H9 (cell line): ENCODE data around the gene TJP2. TPM values are rescaled to one million over a fixed set of nuclear protein-coding genes. Genes with fewer than 3 reads are reported as not detected.

ENCODE experiments used
- DNase-seq: peaks from one replicate; pipeline ENCODE4 v3.0.0-alpha.2; 2017
- H2AFZ ChIP-seq: one replicate; pipeline ENCODE4 v1.6.1; 2013; ENCODE audit warnings: mild to moderate bottlenecking, low read length, control low read depth, moderate library complexity
- H2AK5ac ChIP-seq: 2 replicates; pipeline ENCODE4 v1.6.1; 2013; ENCODE audit warnings: low read length, control low read depth, mixed read lengths; ENCODE audit not compliant: insufficient read length
- H2BK120ac ChIP-seq: one replicate; pipeline ENCODE4 v1.6.1; 2013; ENCODE audit warnings: low read depth, mild to moderate bottlenecking, low read length, control low read depth, inconsistent platforms; ENCODE audit not compliant: poor library complexity, severe bottlenecking
- H2BK12ac ChIP-seq: 2 replicates; pipeline ENCODE4 v1.6.1; 2013; ENCODE audit warnings: low read length, control low read depth, mixed read lengths, low read depth; ENCODE audit not compliant: insufficient read length
- H2BK15ac ChIP-seq: 2 replicates; pipeline ENCODE4 v1.6.1; 2013; ENCODE audit warnings: low read depth, low read length, control low read depth
- H2BK20ac ChIP-seq: one replicate; pipeline ENCODE4 v1.6.1; 2013; ENCODE audit warnings: low read depth, mild to moderate bottlenecking, low read length, control low read depth, inconsistent platforms; ENCODE audit not compliant: poor library complexity, severe bottlenecking
- H2BK5ac ChIP-seq: 2 replicates; pipeline ENCODE4 v1.6.1; 2013; ENCODE audit warnings: low read length, control low read depth, mixed read lengths; ENCODE audit not compliant: insufficient read length
- H3K14ac ChIP-seq: 2 replicates; pipeline ENCODE4 v1.6.1; 2013; ENCODE audit warnings: low read length, control low read depth; ENCODE audit not compliant: insufficient read depth
- H3K18ac ChIP-seq: 2 replicates; pipeline ENCODE4 v1.6.1; 2013; ENCODE audit warnings: low read depth, mild to moderate bottlenecking, mixed read lengths, low read length, control low read depth; ENCODE audit not compliant: insufficient read length
- H3K23ac ChIP-seq: 2 replicates; pipeline ENCODE4 v1.6.1; 2013; ENCODE audit warnings: low read length, control low read depth, mixed read lengths, low read depth; ENCODE audit not compliant: insufficient read length
- H3K23me2 ChIP-seq: 2 replicates; pipeline ENCODE4 v1.6.1; 2013; ENCODE audit warnings: low read depth, mild to moderate bottlenecking, mixed read lengths, low read length, control low read depth; ENCODE audit not compliant: insufficient read length, poor library complexity, severe bottlenecking
- H3K27ac ChIP-seq: 2 replicates; pipeline ENCODE4 v1.5.1; 2013; ENCODE audit warnings: low read length, control low read depth, mixed read lengths, low read depth; ENCODE audit not compliant: insufficient read length
- H3K27me3 ChIP-seq: 2 replicates; pipeline ENCODE4 v1.6.1; 2013; ENCODE audit warnings: low read length, control low read depth, inconsistent platforms; ENCODE audit not compliant: insufficient read depth
- H3K4ac ChIP-seq: 2 replicates; pipeline ENCODE4 v1.6.1; 2013; ENCODE audit warnings: low read depth, mild to moderate bottlenecking, control low read depth, inconsistent platforms, low read length, moderate library complexity
- H3K4me1 ChIP-seq: 2 replicates; pipeline ENCODE4 v1.6.1; 2013; ENCODE audit warnings: low read length, control low read depth, inconsistent platforms; ENCODE audit not compliant: insufficient read depth
- H3K4me2 ChIP-seq: 2 replicates; pipeline ENCODE4 v1.6.1; 2013; ENCODE audit warnings: low read length, control low read depth, mixed read lengths; ENCODE audit not compliant: insufficient read length, insufficient read depth
- H3K56ac ChIP-seq: 2 replicates; pipeline ENCODE4 v1.6.1; 2013; ENCODE audit warnings: low read depth, mild to moderate bottlenecking, mixed read lengths, low read length, control low read depth; ENCODE audit not compliant: insufficient read length
- H3K79me1 ChIP-seq: 2 replicates; pipeline ENCODE4 v1.6.1; 2013; ENCODE audit warnings: low read depth, mild to moderate bottlenecking, moderate library complexity, low read length, control low read depth, inconsistent platforms; ENCODE audit not compliant: insufficient read depth, poor library complexity, severe bottlenecking
- H3K79me2 ChIP-seq: 2 replicates; pipeline ENCODE4 v1.6.1; 2013; ENCODE audit warnings: low read length, control low read depth, inconsistent platforms; ENCODE audit not compliant: insufficient read depth
- H3K9ac ChIP-seq: 2 replicates; pipeline ENCODE4 v1.6.1; 2013; ENCODE audit warnings: low read length, control low read depth, mixed read lengths; ENCODE audit not compliant: insufficient read length; ENCODE audit errors: extremely low read depth
- H3K9me3 ChIP-seq: one replicate; pipeline ENCODE4 v1.6.1; 2013; ENCODE audit warnings: low read depth, low read length, inconsistent platforms; ENCODE audit not compliant: control insufficient read depth
- H3T11ph ChIP-seq: one replicate; pipeline ENCODE4 v1.6.1; 2013; ENCODE audit warnings: mild to moderate bottlenecking, low read length, control low read depth, inconsistent platforms
- H4K20me1 ChIP-seq: one replicate; pipeline ENCODE4 v1.6.1; 2013; ENCODE audit not compliant: control insufficient read depth, insufficient read length, insufficient read depth
- H4K5ac ChIP-seq: 2 replicates; pipeline ENCODE4 v1.6.1; 2013; ENCODE audit warnings: low read depth, mild to moderate bottlenecking, mixed read lengths, low read length, control low read depth; ENCODE audit not compliant: insufficient read length
- H4K8ac ChIP-seq: replicated peaks from 2 replicates; pipeline ENCODE4 v1.6.1; 2013; ENCODE audit warnings: low read length, control low read depth, mixed read lengths, low read depth; ENCODE audit not compliant: insufficient read length
- H4K91ac ChIP-seq: 2 replicates; pipeline ENCODE4 v1.6.1; 2013; ENCODE audit warnings: low read depth, mild to moderate bottlenecking, moderate library complexity, mixed read lengths, low read length, control low read depth; ENCODE audit not compliant: insufficient read length
- H3K27ac Mint-ChIP-seq, 3 experiments: 2 replicates in 2 of 3; 3 replicates in 1 of 3; pipeline ENCODE4 v1.8.0; 2020 to 2021; ENCODE audit warnings: mixed read lengths in 3 of 3, mild to moderate bottlenecking in 1 of 3, moderate library complexity in 1 of 3
- H3K27me3 Mint-ChIP-seq: 2 replicates; pipeline ENCODE4 v1.8.0; 2021; ENCODE audit warnings: low read depth, mild to moderate bottlenecking, moderate library complexity, mixed read lengths
- H3K36me3 Mint-ChIP-seq, 3 experiments: 2 replicates in 2 of 3; 3 replicates in 1 of 3; pipeline ENCODE4 v1.8.0; 2020 to 2021; ENCODE audit warnings: low read depth in 3 of 3, mixed read lengths in 3 of 3; ENCODE audit not compliant: insufficient read depth in 1 of 3
- H3K4me1 Mint-ChIP-seq, 2 experiments: 2 replicates each; pipeline ENCODE4 v1.8.0; 2020; ENCODE audit warnings: mixed read lengths in 2 of 2
- H3K4me3 Mint-ChIP-seq, 2 experiments: 2 replicates in 1 of 2; 3 replicates in 1 of 2; pipeline ENCODE4 v1.8.0; 2020 to 2021; ENCODE audit warnings: mild to moderate bottlenecking in 2 of 2, mixed read lengths in 2 of 2, moderate library complexity in 1 of 2
- H3K9me3 Mint-ChIP-seq, 2 experiments: 2 replicates in 1 of 2; 3 replicates in 1 of 2; pipeline ENCODE4 v1.8.0; 2020; ENCODE audit warnings: mild to moderate bottlenecking in 2 of 2, mixed read lengths in 2 of 2, moderate library complexity in 1 of 2
- CTCF ChIP-seq: fragments of 200-600 bp; sonication (generic); conservative IDR thresholded peaks from 3 replicates; pipeline ENCODE4 v1.8.0; 2021; ENCODE audit warnings: antibody characterized with exemption, mild to moderate bottlenecking
- WGBS: extraction: QIAGEN DNeasy Blood & Tissue Kit; methylation state at CpG from one replicate; pipeline ENCODE4 v1.1.7; 2013; ENCODE audit warnings: missing lambda C conversion rate, low lambda C conversion rate, mixed read lengths; ENCODE audit not compliant: insufficient read length; ENCODE audit errors: extremely low coverage; 5-methylcytosine and 5-hydroxymethylcytosine counted together
- total RNA-seq: library from RNA; stranded (reverse); gene quantifications from 2 replicates; pipeline ENCODE4 v1.2.1, GENCODE V29; 2021

TJP2 gene
- total RNA-seq, 1 experiment from 2014 or later = 130 TPM

GRCh38 chr9:69180670-69181069, 6.6 kb downstream of the TJP2 start:
- no CpG with 5 or more reads among the region's 2 CpGs for WGBS
- no peak overlapping the region for H4K8ac ChIP-seq
- no peak overlapping the region for H2BK12ac ChIP-seq
- no peak overlapping the region for H3K23ac ChIP-seq
- H3K4me2 ChIP-seq = no peak overlapping the region
- no peaks in the 10 kb centered on the region for H3K27me3 ChIP-seq
- TF ChIP-seq CTCF = no peak
- peaks cover 7% of the 10 kb centered on the region for H3K79me1 ChIP-seq
- H3K9ac ChIP-seq = no peak overlapping the region
- no peak overlapping the region for H3K14ac ChIP-seq
- H2AFZ ChIP-seq = no peak overlapping the region
- no peak overlapping the region for H3K27ac ChIP-seq
- H3K4ac ChIP-seq = no peak overlapping the region
- no peak overlapping the region for H2BK120ac ChIP-seq
- Mint-ChIP-seq H3K27me3 (no peaks in the 10 kb centered on the region), H3K9me3 (no peaks in the 10 kb centered on the region), H3K36me3 (peaks cover 2 to 23% (median 14%) of the 10 kb centered on the region in 3 experiments; a peak in 6 of 7 replicates), H3K27ac (no peak overlapping the region), H3K4me1 (peaks cover 16 to 35% of the 10 kb centered on the region in 2 experiments), H3K4me3 (no peak overlapping the region)
- no peak overlapping the region for H4K91ac ChIP-seq
- H3K56ac ChIP-seq = no peak overlapping the region
- H4K5ac ChIP-seq = no peak overlapping the region
- H2BK15ac ChIP-seq = no peak overlapping the region
- H3K18ac ChIP-seq = no peak overlapping the region
- H4K20me1 ChIP-seq = no peaks in the 10 kb centered on the region
- H2BK5ac ChIP-seq = no peak overlapping the region
- DNase-seq = no peak
- H3K4me1 ChIP-seq = peaks cover 12% of the 10 kb centered on the region
- no peaks in the 10 kb centered on the region for H3K23me2 ChIP-seq
- H3K9me3 ChIP-seq = no peaks in the 10 kb centered on the region
- no peak overlapping the region for H2BK20ac ChIP-seq
- no peak overlapping the region for H3T11ph ChIP-seq
- peaks cover 14% of the 10 kb centered on the region; the same call in 1 of the 2 replicates for H3K79me2 ChIP-seq
- H2AK5ac ChIP-seq = no peak overlapping the region
